ENCODE results near the gene VEZF1. TPM values are rescaled to one million over a fixed set of nuclear protein-coding genes. Genes with fewer than 3 reads are reported as not detected.

Gene VEZF1
- total and polyA plus RNA-seq, 2 of the 8 experiments (the other 6 are each of a cell fraction or from before 2014, with no cell fraction given) = 28.9 to 61.9 TPM

- TF ChIP-seq POLR2A (IDR thresholded peaks at IDR 0.05; ENCODE audit: control extremely low read depth in 1 of 2, low read depth in 2 of 2, low read length in 2 of 2) = no peak; a peak in 1 of 3 replicates
- no peak for TF ChIP-seq CTCF (IDR thresholded peaks at IDR 0.05; ENCODE audit: control extremely low read depth in 1 of 3, insufficient read depth in 1 of 3, low read depth in 1 of 3, low read length in 3 of 3)
- peak; percentile 43; the same call in 1 of the 2 replicates for TF ChIP-seq PHF8 (conservative IDR thresholded peaks at IDR 0.05; ENCODE audit: low read depth, low read length)
- peak; percentile 49 for TF ChIP-seq TAF1 (IDR thresholded peaks at IDR 0.05; ENCODE audit: low read depth, low read length)
Measured at GRCh38 chr17:57987581-57988300, at the start of gene VEZF1 (continued).

Measured in H1 (cell line).